Stimulated activated CD8-positive, alpha-beta memory T cell treated with anti-CD3 and anti-CD28 coated beads, Interleukin-12 subunit alpha, Interleukin-12 subunit beta, amount 100 ng/mL, for 24 hours (primary cell): Measurements from ENCODE around the gene PHACTR1.

Source experiments
- DNase-seq: peaks from one replicate; pipeline ENCODE4 v3.0.0-alpha.2; 2020; ENCODE audit errors: extremely low read depth

The PHACTR1 gene

GRCh38 chr6:13190376-13190775, 473.8 kb downstream of the PHACTR1 start:
- no peak for DNase-seq

- DNase-seq = no peak
Measured at GRCh38 chr6:13191461-13191860, 474.9 kb downstream of the PHACTR1 start.

- no peak for DNase-seq
Measured at GRCh38 chr6:13194852-13195251, 478.3 kb downstream of the PHACTR1 start.

GRCh38 chr6:13195803-13196202, 479.2 kb downstream of the PHACTR1 start:
- DNase-seq = no peak

- no peak for DNase-seq
Measured at GRCh38 chr6:13198168-13198567, 481.6 kb downstream of the PHACTR1 start.

- DNase-seq = no peak
Measured at GRCh38 chr6:13201336-13201735, 484.8 kb downstream of the PHACTR1 start.

- DNase-seq = no peak
Measured at GRCh38 chr6:13203145-13203544, 486.6 kb downstream of the PHACTR1 start.

- DNase-seq = no peak
Measured at GRCh38 chr6:13205106-13205505, 488.5 kb downstream of the PHACTR1 start.

- no peak for DNase-seq
Measured at GRCh38 chr6:13212096-13212495, 495.5 kb downstream of the PHACTR1 start.

GRCh38 chr6:13212538-13212937, 496.0 kb downstream of the PHACTR1 start:
- DNase-seq = no peak

- no peak for DNase-seq
Measured at GRCh38 chr6:13215390-13215789, 498.8 kb downstream of the PHACTR1 start.

- DNase-seq = no peak
Measured at GRCh38 chr6:13216236-13217014, 499.9 kb downstream of the PHACTR1 start.

GRCh38 chr6:13217206-13217905, 500.8 kb downstream of the PHACTR1 start:
- DNase-seq = no peak

- no peak for DNase-seq
Measured at GRCh38 chr6:13220266-13220665, 503.7 kb downstream of the PHACTR1 start.

- DNase-seq = no peak
Measured at GRCh38 chr6:13222048-13222447, 505.5 kb downstream of the PHACTR1 start.

GRCh38 chr6:13226071-13226470, 509.5 kb downstream of the PHACTR1 start:
- no peak for DNase-seq

- no peak for DNase-seq
Measured at GRCh38 chr6:13228264-13229204, 512.0 kb downstream of the PHACTR1 start.

GRCh38 chr6:13229205-13230085, 512.9 kb downstream of the PHACTR1 start:
- no peak for DNase-seq

- DNase-seq = no peak
Measured at GRCh38 chr6:13233106-13233505, 516.5 kb downstream of the PHACTR1 start.

- DNase-seq = no peak
Measured at GRCh38 chr6:13234130-13234529, 517.6 kb downstream of the PHACTR1 start.

- DNase-seq = no peak
Measured at GRCh38 chr6:13235339-13235738, 518.8 kb downstream of the PHACTR1 start.
